Neural cell (in vitro differentiated cells): ENCODE data around the gene VEPH1. TPM values are rescaled to one million over a fixed set of nuclear protein-coding genes. Genes with fewer than 3 reads are reported as not detected.

Source experiments
- H2AFZ ChIP-seq: fragments of 200-600, 300-800 bp; sonication (generic), shearing (Covaris generic); 2 replicates; pipeline ENCODE4 v1.6.0; 2014; ENCODE audit warnings: low read depth, mild to moderate bottlenecking, antibody characterized with exemption, low read length, moderate library complexity
- H3F3A ChIP-seq: fragments of 200-600 bp; shearing (Covaris generic); 2 replicates; pipeline ENCODE4 v1.6.1; 2016; ENCODE audit warnings: mild to moderate bottlenecking, moderate library complexity, mixed read lengths, antibody characterized with exemption, low read length; ENCODE audit not compliant: insufficient read depth, poor library complexity, severe bottlenecking
- H3K27ac ChIP-seq: fragments of 200-600, 300-800 bp; sonication (generic), shearing (Covaris generic); 2 replicates; pipeline ENCODE4 v1.5.1; 2014; ENCODE audit warnings: mild to moderate bottlenecking, low read length, moderate library complexity
- H3K27me3 ChIP-seq: fragments of 300-800, 200-600 bp; sonication (generic), shearing (Covaris generic); 2 replicates; pipeline ENCODE4 v1.6.0; 2014; ENCODE audit warnings: mild to moderate bottlenecking, low read depth, low read length, moderate library complexity; ENCODE audit not compliant: insufficient read depth
- H3K36me3 ChIP-seq: fragments of 300-800, 200-600 bp; sonication (generic), shearing (Covaris generic); 2 replicates; pipeline ENCODE4 v1.5.1; 2014; ENCODE audit warnings: mild to moderate bottlenecking, antibody characterized with exemption, low read length, moderate library complexity; ENCODE audit not compliant: insufficient read depth
- H3K4me2 ChIP-seq: fragments of 300-800, 200-600 bp; sonication (generic), shearing (Covaris generic); 2 replicates; pipeline ENCODE4 v1.6.0; 2014; ENCODE audit warnings: mild to moderate bottlenecking, low read length
- H3K4me3 ChIP-seq: fragments of 300-800, 200-600 bp; sonication (generic), shearing (Covaris generic); 2 replicates; pipeline ENCODE4 v1.5.1; 2014; ENCODE audit warnings: mild to moderate bottlenecking, low read length, moderate library complexity
- H3K79me2 ChIP-seq: fragments of 200-600 bp; shearing (Covaris generic); replicated peaks from 2 replicates; pipeline ENCODE4 v1.6.0; 2014; ENCODE audit warnings: mild to moderate bottlenecking, low read length, moderate library complexity; ENCODE audit not compliant: insufficient read depth
- H3K9ac ChIP-seq: fragments of 300-800, 200-600 bp; sonication (generic), shearing (Covaris generic); 2 replicates; pipeline ENCODE4 v1.6.1; 2016; ENCODE audit warnings: mild to moderate bottlenecking, low read length, mixed read lengths
- H3K9me2 ChIP-seq: fragments of 200-600 bp; shearing (Covaris generic); 2 replicates; pipeline ENCODE4 v1.6.1; 2016; ENCODE audit warnings: mild to moderate bottlenecking, low read length, mixed read lengths; ENCODE audit not compliant: insufficient read depth
- H3K9me3 ChIP-seq: fragments of 200-600, 300-800 bp; sonication (generic), shearing (Covaris generic); 2 replicates; pipeline ENCODE4 v1.6.1; 2016; ENCODE audit warnings: mild to moderate bottlenecking, mixed run types, low read length, moderate library complexity, mixed read lengths
- H4K20me1 ChIP-seq: fragments of 200-600 bp; shearing (Covaris generic); 2 replicates; pipeline ENCODE4 v1.6.1; 2016; ENCODE audit warnings: mild to moderate bottlenecking, mixed run types; ENCODE audit not compliant: insufficient read depth
- CTCF ChIP-seq: fragments of 450-650 bp; IDR thresholded peaks from 2 replicates; pipeline ENCODE4 v1.5.1; 2014; ENCODE audit warnings: antibody characterized with exemption, mild to moderate bottlenecking, moderate library complexity; ENCODE audit not compliant: poor library complexity, severe bottlenecking
- EP300 ChIP-seq: fragments of 450-650 bp; conservative IDR thresholded peaks from 2 replicates; pipeline ENCODE4 v1.6.1; 2014; ENCODE audit warnings: antibody characterized with exemption, mild to moderate bottlenecking, moderate library complexity; ENCODE audit not compliant: poor library complexity, severe bottlenecking
- EZH2 ChIP-seq: fragments of 200-600, 300-800 bp; shearing (Covaris generic), sonication (generic); IDR thresholded peaks from 2 replicates; pipeline ENCODE4 v1.6.1; 2014; ENCODE audit warnings: antibody characterized with exemption, low read length, borderline replicate concordance, mild to moderate bottlenecking; ENCODE audit not compliant: insufficient read depth, poor library complexity, severe bottlenecking
- MXI1 ChIP-seq: fragments of 450-650 bp; conservative IDR thresholded peaks from 2 replicates; pipeline ENCODE4 v1.6.1; 2014; ENCODE audit warnings: antibody characterized with exemption, mild to moderate bottlenecking; ENCODE audit not compliant: poor library complexity, severe bottlenecking
- POLR2AphosphoS5 ChIP-seq: IDR thresholded peaks from 2 replicates; pipeline ENCODE4 v1.6.1; 2012
- RAD21 ChIP-seq: fragments of 450-650 bp; conservative IDR thresholded peaks from 2 replicates; pipeline ENCODE4 v1.6.1; 2014; ENCODE audit warnings: antibody characterized with exemption, mild to moderate bottlenecking, moderate library complexity
- REST ChIP-seq: IDR thresholded peaks from 2 replicates; pipeline ENCODE4 v1.6.1; 2012; ENCODE audit warnings: borderline replicate concordance
- SMC3 ChIP-seq: fragments of 450-650 bp; conservative IDR thresholded peaks from 2 replicates; pipeline ENCODE4 v1.6.1; 2014; ENCODE audit warnings: antibody characterized with exemption, mild to moderate bottlenecking, moderate library complexity; ENCODE audit not compliant: poor library complexity
- TAF1 ChIP-seq: IDR thresholded peaks from 2 replicates; pipeline ENCODE4 v1.6.1; 2012; ENCODE audit warnings: low read depth
- polyA plus RNA-seq: library from polyadenylated mRNA; depleted of rRNA; stranded (reverse); fragments of >200 nt; gene quantifications from 2 replicates; pipeline ENCODE4 v1.2.3, GENCODE V29; 2014

The VEPH1 gene
- polyA plus RNA-seq, 1 donor from 2014 or later = 0.89 TPM

GRCh38 chr3:157220211-157220610 lies 283.0 kb downstream of the VEPH1 start:
- H3K4me2 ChIP-seq = no peak overlapping the region
- no peak overlapping the region for H3K4me3 ChIP-seq
- H3K36me3 ChIP-seq = no peaks in the 10 kb centered on the region
- no peaks in the 10 kb centered on the region for H3K27me3 ChIP-seq
- no peaks in the 10 kb centered on the region for H3K9me2 ChIP-seq
- no peaks in the 10 kb centered on the region for H3F3A ChIP-seq
- H3K9ac ChIP-seq = no peak overlapping the region
- no peaks in the 10 kb centered on the region for H3K79me2 ChIP-seq
- H3K27ac ChIP-seq = no peak overlapping the region
- TF ChIP-seq EZH2 (no peak), SMC3 (no peak), MXI1 (no peak), CTCF (no peak), REST (no peak), EP300 (no peak), POLR2AphosphoS5 (no peak), RAD21 (no peak), TAF1 (no peak)
- no peaks in the 10 kb centered on the region for H3K9me3 ChIP-seq
- no peak overlapping the region for H2AFZ ChIP-seq
- H4K20me1 ChIP-seq = no peaks in the 10 kb centered on the region

- Histone ChIP-seq H3K27ac (no peak overlapping the region), H3K36me3 (no peaks in the 10 kb centered on the region), H3K9me3 (no peaks in the 10 kb centered on the region), H3F3A (no peaks in the 10 kb centered on the region), H4K20me1 (no peaks in the 10 kb centered on the region), H3K9ac (no peak overlapping the region), H3K27me3 (no peaks in the 10 kb centered on the region), H3K9me2 (no peaks in the 10 kb centered on the region), H3K4me2 (no peak overlapping the region), H3K4me3 (no peak overlapping the region), H3K79me2 (no peaks in the 10 kb centered on the region), H2AFZ (no peak overlapping the region)
- TF ChIP-seq POLR2AphosphoS5 (no peak), TAF1 (no peak), RAD21 (no peak), SMC3 (no peak), REST (no peak), EZH2 (no peak), CTCF (no peak), MXI1 (no peak), EP300 (no peak)
These were observed 284.0 kb downstream of the VEPH1 start for GRCh38 chr3:157219215-157219614.
